Measurements from ENCODE around the gene TMEM243.
"Not testable (repeated sequence)": the region's sequence is repeated elsewhere in the genome, so short reads cannot be mapped to it uniquely, and the experiment has no call there.

The TMEM243 gene

DNA sequence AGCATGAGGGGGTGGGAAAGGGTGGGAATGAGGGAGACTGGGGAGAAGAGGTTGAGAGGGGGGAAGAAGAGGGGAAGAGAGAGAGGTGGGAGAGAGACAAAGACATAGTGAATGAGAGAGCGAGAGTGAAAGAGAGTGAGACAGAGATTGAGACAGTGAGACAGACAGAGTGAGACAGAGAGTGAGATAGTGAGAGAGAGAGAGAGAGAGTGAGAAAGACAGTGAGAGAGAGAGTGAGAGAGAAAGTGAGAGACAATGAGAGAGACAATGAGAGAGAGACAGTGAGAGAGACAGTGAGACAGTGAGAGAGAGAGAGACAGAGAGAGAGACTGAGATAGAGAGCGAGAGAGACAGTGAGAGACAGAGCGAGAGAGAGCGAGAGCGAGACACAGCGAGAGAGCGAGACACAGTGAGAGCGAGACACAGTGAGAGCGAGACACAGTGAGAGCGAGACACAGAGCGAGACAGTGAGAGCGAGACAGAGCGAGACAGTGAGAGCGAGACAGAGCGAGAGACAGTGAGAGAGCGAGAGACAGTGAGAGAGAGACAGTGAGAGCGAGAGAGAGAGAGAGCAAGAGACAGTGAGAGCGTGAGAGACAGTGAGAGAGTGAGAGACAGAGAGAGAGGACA, 10.1 kb downstream of the TMEM243 start:
- H3K36me3 ChIP-seq (ENCODE audit: control insufficient read depth, low read depth, low read length): peaks cover 2% of the 10 kb centered on the region
- peaks cover 15% of the 10 kb centered on the region for H3K9me3 ChIP-seq (ENCODE audit: control insufficient read depth, low read depth, low read length)
- H3K4me3 ChIP-seq (ENCODE audit: low read length): no peak overlapping the region
- peaks cover 3% of the 10 kb centered on the region for H3K4me1 ChIP-seq (ENCODE audit: control insufficient read depth, low read depth, low read length)
- H3K27me3 ChIP-seq (ENCODE audit: control insufficient read depth, insufficient read depth, low read length): no peaks in the 10 kb centered on the region
- no peak overlapping the region for H3K27ac ChIP-seq (ENCODE audit: low read length)
- no peak overlapping the region for H3K9ac ChIP-seq (ENCODE audit: low read length)

DNA sequence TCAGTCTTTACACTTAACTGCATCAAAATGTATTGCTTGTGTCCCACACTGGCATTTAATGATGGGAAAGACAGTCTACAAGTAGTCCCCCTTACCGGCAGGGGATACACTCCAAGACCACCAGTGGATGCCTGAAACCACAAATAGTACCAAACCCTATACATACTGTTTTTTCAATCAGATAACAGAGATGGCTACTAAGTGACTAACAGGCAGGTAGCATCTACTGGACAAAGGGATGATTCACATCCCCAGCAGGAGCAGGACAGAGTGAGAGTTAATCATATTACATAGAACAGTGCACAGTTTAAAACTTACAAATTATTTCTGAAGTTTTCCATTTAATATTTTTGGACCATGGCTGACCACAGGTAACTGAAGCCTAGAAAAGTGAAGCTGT, 13.2 kb downstream of the TMEM243 start:
- H3K4me3 ChIP-seq (ENCODE audit: low read length): no peak overlapping the region
- H3K9ac ChIP-seq (ENCODE audit: low read length): no peak overlapping the region
- H3K27ac ChIP-seq (ENCODE audit: low read length): no peak overlapping the region
- peaks cover under 1% of the 10 kb centered on the region for H3K4me1 ChIP-seq (ENCODE audit: control insufficient read depth, low read depth, low read length)
- peaks cover 2% of the 10 kb centered on the region for H3K36me3 ChIP-seq (ENCODE audit: control insufficient read depth, low read depth, low read length)
- no peaks in the 10 kb centered on the region for H3K27me3 ChIP-seq (ENCODE audit: control insufficient read depth, insufficient read depth, low read length)
- H3K9me3 ChIP-seq (ENCODE audit: control insufficient read depth, low read depth, low read length): peaks cover 15% of the 10 kb centered on the region

DNA sequence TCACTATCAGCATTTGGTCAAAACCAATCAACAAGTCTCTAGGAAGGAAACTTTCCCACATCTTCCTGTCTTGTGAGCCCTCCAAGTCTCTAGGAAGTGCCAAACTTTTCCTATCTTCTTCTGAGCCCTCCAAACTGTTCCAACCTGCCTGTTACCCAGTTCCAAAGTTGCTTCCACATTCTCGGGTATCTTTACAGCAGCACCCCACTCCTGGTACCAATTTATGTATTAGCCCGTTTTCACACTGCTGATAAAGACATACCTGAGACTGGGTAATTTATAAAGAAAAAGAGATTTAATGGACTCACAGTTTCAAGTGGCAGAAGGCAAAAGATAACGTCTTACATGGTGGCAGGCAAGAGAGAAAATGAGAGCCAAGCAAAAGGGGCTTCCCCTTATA, 13.8 kb downstream of the TMEM243 start:
- not testable (repeated sequence) for H3K4me3 ChIP-seq (ENCODE audit: low read length); H3K36me3 ChIP-seq (ENCODE audit: control insufficient read depth, low read depth, low read length); H3K27ac ChIP-seq (ENCODE audit: low read length); H3K4me1 ChIP-seq (ENCODE audit: control insufficient read depth, low read depth, low read length); H3K9ac ChIP-seq (ENCODE audit: low read length); H3K27me3 ChIP-seq (ENCODE audit: control insufficient read depth, insufficient read depth, low read length)
- H3K9me3 ChIP-seq (ENCODE audit: control insufficient read depth, low read depth, low read length): peaks cover 15% of the 10 kb centered on the region

DNA sequence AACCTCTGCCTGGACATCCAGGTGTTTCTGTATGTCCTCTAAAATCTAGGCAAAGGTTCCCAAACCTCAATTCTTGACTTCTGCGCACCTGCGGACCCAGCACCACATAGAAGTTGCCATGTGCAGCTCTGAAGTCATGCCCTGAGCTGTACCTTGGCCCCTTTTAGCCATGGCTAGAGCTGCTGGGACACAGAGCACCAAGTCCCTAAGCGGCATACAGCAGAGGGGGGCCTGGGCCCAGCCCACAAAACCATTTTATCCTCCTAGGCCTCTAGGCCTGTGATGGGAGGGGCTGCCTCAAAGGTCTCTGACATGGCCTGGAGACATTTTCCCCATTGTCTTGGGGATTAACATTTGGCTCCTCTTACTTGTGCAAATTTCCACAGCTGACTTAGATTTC, 14.6 kb downstream of the TMEM243 start:
- H3K4me1 ChIP-seq (ENCODE audit: control insufficient read depth, low read depth, low read length): peaks cover 4% of the 10 kb centered on the region
- peaks cover 15% of the 10 kb centered on the region for H3K9me3 ChIP-seq (ENCODE audit: control insufficient read depth, low read depth, low read length)
- H3K27me3 ChIP-seq (ENCODE audit: control insufficient read depth, insufficient read depth, low read length): no peaks in the 10 kb centered on the region
- no peak overlapping the region for H3K9ac ChIP-seq (ENCODE audit: low read length)
- H3K36me3 ChIP-seq (ENCODE audit: control insufficient read depth, low read depth, low read length): peaks cover 6% of the 10 kb centered on the region
- H3K27ac ChIP-seq (ENCODE audit: low read length): no peak overlapping the region
- no peak overlapping the region for H3K4me3 ChIP-seq (ENCODE audit: low read length)

DNA sequence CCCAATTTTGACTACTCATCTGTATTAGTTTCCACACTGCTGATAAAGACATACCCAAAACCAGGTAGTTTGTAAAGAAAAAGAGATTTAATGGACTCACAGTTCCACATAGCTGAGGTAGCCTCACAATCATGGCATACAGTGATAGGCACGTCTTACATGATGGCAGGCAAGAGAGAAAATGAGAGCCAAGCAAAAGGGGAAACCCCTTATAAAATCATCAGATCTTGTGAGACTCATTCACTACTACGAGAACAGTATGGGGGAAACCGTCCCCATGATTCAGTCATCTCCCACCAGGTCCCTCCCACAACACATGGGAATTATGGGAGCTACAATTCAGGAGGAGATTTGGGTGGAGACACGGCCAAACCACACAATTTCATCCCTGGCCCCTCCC, 15.6 kb downstream of the TMEM243 start:
- not testable (repeated sequence) for H3K4me3 ChIP-seq (ENCODE audit: low read length); H3K27me3 ChIP-seq (ENCODE audit: control insufficient read depth, insufficient read depth, low read length); H3K36me3 ChIP-seq (ENCODE audit: control insufficient read depth, low read depth, low read length); H3K27ac ChIP-seq (ENCODE audit: low read length); H3K9ac ChIP-seq (ENCODE audit: low read length); H3K4me1 ChIP-seq (ENCODE audit: control insufficient read depth, low read depth, low read length)
- peaks cover 15% of the 10 kb centered on the region for H3K9me3 ChIP-seq (ENCODE audit: control insufficient read depth, low read depth, low read length)

DNA sequence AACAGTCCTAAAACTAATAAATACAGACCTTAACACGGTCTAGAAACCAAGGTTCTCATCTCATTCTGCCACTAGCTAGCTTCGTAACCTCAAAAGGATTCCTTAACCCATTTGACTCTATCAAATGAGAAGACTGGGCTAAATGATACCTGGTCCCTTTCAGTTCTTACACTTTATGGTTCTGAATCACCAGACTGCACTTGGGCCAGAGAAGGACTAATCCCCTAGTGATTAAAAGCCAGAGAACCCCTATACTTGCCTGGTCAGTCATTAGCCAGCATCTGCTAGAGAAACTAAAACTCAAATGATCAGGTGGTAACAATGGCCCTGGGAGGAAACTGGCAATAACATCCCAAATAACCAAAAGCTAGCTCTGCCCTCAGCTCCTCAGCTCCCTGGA, 16.8 kb downstream of the TMEM243 start:
- peaks cover 4% of the 10 kb centered on the region for H3K4me1 ChIP-seq (ENCODE audit: control insufficient read depth, low read depth, low read length)
- H3K9me3 ChIP-seq (ENCODE audit: control insufficient read depth, low read depth, low read length): peaks cover 15% of the 10 kb centered on the region
- H3K4me3 ChIP-seq (ENCODE audit: low read length): no peak overlapping the region
- no peak overlapping the region for H3K9ac ChIP-seq (ENCODE audit: low read length)
- no peak overlapping the region for H3K27ac ChIP-seq (ENCODE audit: low read length)
- no peaks in the 10 kb centered on the region for H3K27me3 ChIP-seq (ENCODE audit: control insufficient read depth, insufficient read depth, low read length)
- H3K36me3 ChIP-seq (ENCODE audit: control insufficient read depth, low read depth, low read length): peaks cover 20% of the 10 kb centered on the region

DNA sequence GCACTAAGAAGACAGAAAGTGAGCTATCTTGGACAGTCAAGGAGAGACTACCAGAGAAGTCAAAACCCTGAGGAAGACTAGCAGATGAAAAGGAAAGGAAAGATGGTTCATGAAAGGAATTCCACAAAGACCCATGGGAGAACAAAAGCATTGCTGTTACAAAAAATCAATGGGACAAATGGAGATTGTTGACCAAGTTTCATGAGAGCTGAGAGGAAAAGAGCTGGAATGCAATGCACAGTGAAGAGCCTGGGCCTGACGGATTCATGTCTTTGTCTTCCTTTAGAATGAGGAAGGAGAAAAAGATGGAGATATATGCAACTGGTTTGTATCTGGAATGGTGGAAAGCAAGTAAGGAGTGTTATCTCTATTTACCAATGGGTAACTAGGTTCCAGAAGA, 17.3 kb downstream of the TMEM243 start:
- Histone ChIP-seq H3K27me3 (ENCODE audit: control insufficient read depth, insufficient read depth, low read length) (no peaks in the 10 kb centered on the region), H3K36me3 (ENCODE audit: control insufficient read depth, low read depth, low read length) (peaks cover 25% of the 10 kb centered on the region), H3K4me1 (ENCODE audit: control insufficient read depth, low read depth, low read length) (peaks cover 4% of the 10 kb centered on the region), H3K9ac (ENCODE audit: low read length) (no peak overlapping the region), H3K4me3 (ENCODE audit: low read length) (no peak overlapping the region), H3K27ac (ENCODE audit: low read length) (no peak overlapping the region), H3K9me3 (ENCODE audit: control insufficient read depth, low read depth, low read length) (peaks cover 15% of the 10 kb centered on the region)

DNA sequence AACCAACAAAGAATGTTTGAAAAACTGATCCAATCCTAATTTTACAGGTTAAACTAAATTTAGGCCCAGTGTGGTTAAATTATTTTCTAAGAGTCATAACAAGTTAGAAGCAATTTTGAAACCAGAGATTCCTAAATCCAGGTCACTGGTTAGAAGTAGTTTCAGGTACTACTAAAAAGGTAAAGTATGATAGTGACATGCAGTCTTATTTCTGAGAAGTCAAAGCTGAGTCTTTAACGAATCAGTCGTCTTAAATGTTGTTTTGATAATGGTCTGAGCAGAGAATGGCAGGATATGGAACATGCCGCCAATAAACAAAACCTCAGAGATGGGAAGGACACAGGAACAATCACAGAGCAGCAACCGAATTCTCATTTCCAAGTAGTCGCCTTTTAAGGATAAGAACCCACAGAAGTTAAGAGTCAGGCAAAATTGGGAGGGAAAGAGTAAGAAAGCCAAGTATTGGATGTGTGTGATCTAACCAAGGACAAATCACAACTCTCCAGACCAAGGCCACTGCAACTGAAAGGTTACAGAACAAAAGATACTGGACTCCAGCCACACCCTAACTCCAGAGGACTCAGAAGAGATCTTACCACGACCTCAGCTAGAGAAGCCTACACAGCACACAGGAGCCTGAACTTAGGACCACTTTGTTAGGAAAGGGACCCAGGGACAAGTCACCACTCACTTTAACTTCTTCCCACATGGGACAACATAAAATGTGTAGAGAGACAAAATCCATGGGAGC, 19.7 kb downstream of the TMEM243 start:
- H3K4me3 ChIP-seq (ENCODE audit: low read length): no peak overlapping the region
- peaks cover 48% of the 10 kb centered on the region for H3K36me3 ChIP-seq (ENCODE audit: control insufficient read depth, low read depth, low read length)
- no peak overlapping the region for H3K27ac ChIP-seq (ENCODE audit: low read length)
- no peaks in the 10 kb centered on the region for H3K9me3 ChIP-seq (ENCODE audit: control insufficient read depth, low read depth, low read length)
- H3K9ac ChIP-seq (ENCODE audit: low read length): no peak overlapping the region
- H3K27me3 ChIP-seq (ENCODE audit: control insufficient read depth, insufficient read depth, low read length): no peaks in the 10 kb centered on the region
- peaks cover 4% of the 10 kb centered on the region for H3K4me1 ChIP-seq (ENCODE audit: control insufficient read depth, low read depth, low read length)

DNA sequence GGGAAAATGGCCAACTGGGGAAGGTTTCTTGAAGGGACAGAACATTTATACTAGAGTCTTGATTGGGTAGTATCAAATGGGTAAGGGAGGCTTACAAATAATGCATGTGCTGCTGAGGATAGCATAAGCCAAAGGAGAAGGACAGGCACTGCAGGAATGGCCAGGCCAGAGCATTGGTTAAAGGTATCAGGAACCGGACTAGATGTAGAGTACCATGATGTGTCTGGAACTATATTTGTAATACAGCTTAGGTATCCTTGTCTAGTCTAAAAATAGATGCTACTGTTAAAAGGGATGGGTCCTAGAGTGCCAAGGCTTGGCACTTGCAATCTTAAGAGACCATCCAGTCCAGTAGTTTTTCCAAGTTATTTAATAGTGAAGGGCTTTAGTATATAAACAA, 20.3 kb downstream of the TMEM243 start:
- H3K27ac ChIP-seq (ENCODE audit: low read length): no peak overlapping the region
- peaks cover 4% of the 10 kb centered on the region for H3K4me1 ChIP-seq (ENCODE audit: control insufficient read depth, low read depth, low read length)
- H3K4me3 ChIP-seq (ENCODE audit: low read length): no peak overlapping the region
- no peak overlapping the region for H3K9ac ChIP-seq (ENCODE audit: low read length)
- H3K27me3 ChIP-seq (ENCODE audit: control insufficient read depth, insufficient read depth, low read length): no peaks in the 10 kb centered on the region
- peaks cover 54% of the 10 kb centered on the region for H3K36me3 ChIP-seq (ENCODE audit: control insufficient read depth, low read depth, low read length)
- no peaks in the 10 kb centered on the region for H3K9me3 ChIP-seq (ENCODE audit: control insufficient read depth, low read depth, low read length)

DNA sequence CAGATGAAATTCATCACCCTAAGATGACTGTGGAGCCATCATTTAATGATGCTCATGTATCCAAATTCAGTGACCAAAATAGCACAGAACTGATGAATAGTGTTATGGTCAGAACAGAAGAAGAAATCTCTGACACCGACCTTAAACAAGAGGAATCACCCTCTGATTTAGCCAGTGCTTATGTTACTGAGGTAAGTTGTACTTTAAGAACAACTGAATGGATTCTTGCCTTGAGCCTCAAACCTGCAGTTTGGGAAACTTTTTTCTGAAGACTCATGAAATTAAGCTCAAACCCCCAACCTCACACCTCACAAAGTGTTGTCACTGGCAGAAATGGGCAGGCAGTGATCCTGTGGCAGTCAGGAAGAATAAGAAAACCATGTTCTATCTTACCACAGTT, 25.6 kb downstream of the TMEM243 start:
- no peak overlapping the region for H3K9ac ChIP-seq (ENCODE audit: low read length)
- H3K27ac ChIP-seq (ENCODE audit: low read length): no peak overlapping the region
- no peaks in the 10 kb centered on the region for H3K27me3 ChIP-seq (ENCODE audit: control insufficient read depth, insufficient read depth, low read length)
- no peaks in the 10 kb centered on the region for H3K4me1 ChIP-seq (ENCODE audit: control insufficient read depth, low read depth, low read length)
- no peaks in the 10 kb centered on the region for H3K9me3 ChIP-seq (ENCODE audit: control insufficient read depth, low read depth, low read length)
- H3K4me3 ChIP-seq (ENCODE audit: low read length): no peak overlapping the region
- peaks cover 99% of the 10 kb centered on the region for H3K36me3 ChIP-seq (ENCODE audit: control insufficient read depth, low read depth, low read length)

DNA sequence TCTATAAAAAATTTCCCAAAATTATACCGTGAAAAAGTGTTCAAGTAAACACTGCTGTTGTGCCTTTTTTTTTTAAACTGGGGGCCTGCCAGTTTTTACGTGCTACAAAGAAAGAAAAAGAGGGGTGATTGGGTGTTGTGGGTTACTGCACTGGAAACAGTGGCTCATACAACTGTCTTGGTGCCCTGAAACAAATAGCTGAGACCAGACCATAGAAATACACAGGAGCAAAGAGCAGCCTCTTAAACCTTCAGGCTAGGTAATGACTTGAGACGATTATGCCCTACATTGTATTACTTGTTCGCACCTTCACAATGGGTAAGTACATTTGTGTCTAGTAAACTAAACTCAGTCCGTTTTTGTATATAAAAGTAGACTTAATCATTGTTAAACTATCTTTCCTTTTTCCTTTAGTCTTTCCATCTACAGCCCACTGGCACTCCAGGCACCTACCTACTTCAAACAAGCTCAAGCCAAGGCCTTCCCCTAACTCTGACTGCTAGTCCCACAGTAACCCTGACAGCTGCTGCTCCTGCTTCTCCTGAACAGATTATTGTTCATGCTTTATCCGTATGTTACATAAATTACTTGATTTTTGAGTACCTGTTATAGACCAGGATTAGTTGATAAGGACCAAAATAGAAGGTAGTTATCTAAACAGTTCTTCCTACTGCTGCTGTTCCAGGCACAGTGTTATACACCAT, 26.6 kb downstream of the TMEM243 start:
- Histone ChIP-seq H3K9me3 (ENCODE audit: control insufficient read depth, low read depth, low read length) (no peaks in the 10 kb centered on the region), H3K4me3 (ENCODE audit: low read length) (no peak overlapping the region), H3K27ac (ENCODE audit: low read length) (no peak overlapping the region), H3K36me3 (ENCODE audit: control insufficient read depth, low read depth, low read length) (peaks cover 98% of the 10 kb centered on the region), H3K4me1 (ENCODE audit: control insufficient read depth, low read depth, low read length) (no peaks in the 10 kb centered on the region), H3K27me3 (ENCODE audit: control insufficient read depth, insufficient read depth, low read length) (no peaks in the 10 kb centered on the region), H3K9ac (ENCODE audit: low read length) (no peak overlapping the region)

Measured in iPS-18a (cell line).